ENCODE results near the gene ASS1. TPM values are rescaled to one million over a fixed set of nuclear protein-coding genes. Genes with fewer than 3 reads are reported as not detected.

Gene ASS1
- total RNA-seq, 1 experiment from 2014 or later: 118 TPM

DNA sequence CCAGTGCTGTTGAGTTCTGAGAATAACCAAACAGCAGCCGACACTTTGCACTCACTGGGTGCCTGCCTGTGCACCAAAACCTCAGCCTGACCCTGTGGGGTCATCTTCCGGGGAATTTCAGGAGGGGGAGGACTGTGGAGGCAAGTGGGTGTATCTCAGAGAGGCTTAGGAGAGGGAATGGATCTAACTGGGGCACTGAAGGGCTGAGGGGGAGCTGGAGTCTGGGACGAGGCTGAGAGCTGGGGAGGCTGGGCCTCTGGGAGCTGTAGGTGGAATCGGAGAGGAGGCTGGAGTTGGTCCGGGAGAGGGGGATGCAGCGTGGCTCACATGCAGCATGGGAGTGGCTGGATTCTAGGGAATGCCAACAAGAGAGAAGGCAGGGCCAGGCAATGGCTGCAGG is 14.9 kb upstream of the ASS1 start:
- Mint-ChIP-seq H3K9me3 (ENCODE audit: unreplicated experiment) (no peaks in the 10 kb centered on the region), H3K27me3 (ENCODE audit: insufficient read depth, unreplicated experiment) (no peaks in the 10 kb centered on the region), H3K4me1 (ENCODE audit: low read depth, unreplicated experiment) (peaks cover 14% of the 10 kb centered on the region), H3K27ac (ENCODE audit: unreplicated experiment) (no peak overlapping the region), H3K4me3 (ENCODE audit: unreplicated experiment) (no peak overlapping the region), H3K36me3 (ENCODE audit: insufficient read depth, unreplicated experiment) (no peaks in the 10 kb centered on the region)
- H3K36me3 ChIP-seq (ENCODE audit: control insufficient read depth, insufficient read depth, low read length): no peaks in the 10 kb centered on the region
- peak in 1 of 2 experiments; percentile 34 for DNase-seq
- TF ChIP-seq, protein P1, sequence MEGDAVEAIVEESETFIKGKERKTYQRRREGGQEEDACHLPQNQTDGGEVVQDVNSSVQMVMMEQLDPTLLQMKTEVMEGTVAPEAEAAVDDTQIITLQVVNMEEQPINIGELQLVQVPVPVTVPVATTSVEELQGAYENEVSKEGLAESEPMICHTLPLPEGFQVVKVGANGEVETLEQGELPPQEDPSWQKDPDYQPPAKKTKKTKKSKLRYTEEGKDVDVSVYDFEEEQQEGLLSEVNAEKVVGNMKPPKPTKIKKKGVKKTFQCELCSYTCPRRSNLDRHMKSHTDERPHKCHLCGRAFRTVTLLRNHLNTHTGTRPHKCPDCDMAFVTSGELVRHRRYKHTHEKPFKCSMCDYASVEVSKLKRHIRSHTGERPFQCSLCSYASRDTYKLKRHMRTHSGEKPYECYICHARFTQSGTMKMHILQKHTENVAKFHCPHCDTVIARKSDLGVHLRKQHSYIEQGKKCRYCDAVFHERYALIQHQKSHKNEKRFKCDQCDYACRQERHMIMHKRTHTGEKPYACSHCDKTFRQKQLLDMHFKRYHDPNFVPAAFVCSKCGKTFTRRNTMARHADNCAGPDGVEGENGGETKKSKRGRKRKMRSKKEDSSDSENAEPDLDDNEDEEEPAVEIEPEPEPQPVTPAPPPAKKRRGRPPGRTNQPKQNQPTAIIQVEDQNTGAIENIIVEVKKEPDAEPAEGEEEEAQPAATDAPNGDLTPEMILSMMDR (IDR thresholded peaks at IDR 0.05; ENCODE audit: insufficient read depth in 1 of 2, low read depth in 1 of 2, low read length in 1 of 2, severe bottlenecking in 1 of 2, unreplicated experiment in 1 of 2): no peak
- ChIA-PET POLR2A (no interaction called here), CTCF (no interaction called here)
- H3K9me3 ChIP-seq: peaks cover 8% of the 10 kb centered on the region; the same call in 1 of the 2 replicates
- intact Hi-C loops (cut with micrococcal nuclease; ENCODE audit: unreplicated experiment): no loop called here
- no peak overlapping the region for H3K4me3 ChIP-seq (ENCODE audit: low read depth, low read length)
- BruUV-seq (replicated peaks): no TSS peak
- H3K4me1 ChIP-seq: peaks cover 38% of the 10 kb centered on the region
- no peaks in the 10 kb centered on the region for H3K27me3 ChIP-seq (replicated peaks; ENCODE audit: control insufficient read depth, insufficient read depth, low read length)

DNA sequence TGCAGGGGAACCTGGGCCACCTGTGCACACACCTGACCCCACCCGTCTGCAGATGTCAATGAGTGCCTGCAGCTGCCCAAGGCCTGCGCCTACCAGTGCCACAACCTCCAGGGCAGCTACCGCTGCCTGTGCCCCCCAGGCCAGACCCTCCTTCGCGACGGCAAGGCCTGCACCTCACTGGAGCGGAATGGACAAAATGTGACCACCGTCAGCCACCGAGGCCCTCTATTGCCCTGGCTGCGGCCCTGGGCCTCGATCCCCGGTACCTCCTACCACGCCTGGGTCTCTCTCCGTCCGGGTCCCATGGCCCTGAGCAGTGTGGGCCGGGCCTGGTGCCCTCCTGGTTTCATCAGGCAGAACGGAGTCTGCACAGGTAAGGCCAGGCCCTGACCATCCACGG is 14.5 kb upstream of the ASS1 start:
- CTCF ChIA-PET: no interaction called here
- Mint-ChIP-seq H3K9me3 (ENCODE audit: unreplicated experiment) (no peaks in the 10 kb centered on the region), H3K36me3 (ENCODE audit: insufficient read depth, unreplicated experiment) (no peaks in the 10 kb centered on the region), H3K27ac (ENCODE audit: unreplicated experiment) (no peak overlapping the region), H3K4me1 (ENCODE audit: low read depth, unreplicated experiment) (peaks cover 14% of the 10 kb centered on the region), H3K27me3 (ENCODE audit: insufficient read depth, unreplicated experiment) (no peaks in the 10 kb centered on the region), H3K4me3 (ENCODE audit: unreplicated experiment) (no peak overlapping the region)
- TF ChIP-seq, protein P1 (IDR thresholded peaks at IDR 0.05; ENCODE audit: insufficient read depth in 1 of 2, low read depth in 1 of 2, low read length in 1 of 2, severe bottlenecking in 1 of 2, unreplicated experiment in 1 of 2): no peak
- intact Hi-C loops (cut with micrococcal nuclease; ENCODE audit: unreplicated experiment): no loop called here
- H3K9me3 ChIP-seq: peaks cover 8% of the 10 kb centered on the region; the same call in 1 of the 2 replicates
- H3K4me3 ChIP-seq (ENCODE audit: low read depth, low read length): no peak overlapping the region
- POLR2A ChIA-PET: no interaction called here
- no peaks in the 10 kb centered on the region for H3K27me3 ChIP-seq (replicated peaks; ENCODE audit: control insufficient read depth, insufficient read depth, low read length)
- no TSS peak for BruUV-seq (replicated peaks)
- DNase-seq: no peak
- H3K36me3 ChIP-seq (ENCODE audit: control insufficient read depth, insufficient read depth, low read length): no peaks in the 10 kb centered on the region
- H3K4me1 ChIP-seq: peaks cover 34% of the 10 kb centered on the region

DNA sequence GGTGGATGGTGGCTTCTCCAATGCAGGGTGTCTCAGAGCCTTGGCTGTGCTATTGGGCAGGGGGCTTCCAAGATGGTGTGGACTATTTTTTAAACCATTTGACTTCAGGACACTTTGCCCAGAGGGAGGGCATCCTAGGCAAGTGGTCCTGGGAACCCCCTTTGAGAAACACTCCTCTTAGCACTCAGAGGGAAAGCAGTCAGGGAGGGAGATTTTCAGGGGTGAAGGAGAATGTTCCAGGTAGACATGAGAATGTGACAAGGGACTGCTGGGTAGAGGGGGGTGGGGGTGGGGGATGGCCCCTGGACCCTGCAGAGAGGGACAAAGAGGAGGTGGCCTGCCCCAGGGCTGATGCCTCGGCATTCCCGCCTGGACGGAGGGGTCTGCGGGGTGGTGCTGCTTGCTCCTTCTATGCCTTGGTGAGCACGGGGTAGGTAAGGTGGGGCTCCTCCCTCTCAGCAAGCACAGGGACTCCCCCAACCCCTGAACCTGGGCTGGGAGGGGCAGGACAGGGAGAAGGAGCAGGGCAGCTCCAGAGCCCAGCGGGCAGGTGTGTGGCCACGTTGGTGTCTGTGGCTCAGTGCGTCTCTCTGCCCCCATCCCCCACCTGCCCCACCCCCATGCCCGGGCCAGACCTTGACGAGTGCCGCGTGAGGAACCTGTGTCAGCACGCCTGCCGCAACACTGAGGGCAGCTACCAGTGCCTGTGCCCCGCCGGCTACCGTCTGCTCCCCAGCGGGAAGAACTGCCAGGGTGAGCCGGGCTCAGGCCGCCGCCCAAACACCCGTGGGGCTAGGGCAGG is 13.8 kb upstream of the ASS1 start:
- Mint-ChIP-seq H3K27ac (ENCODE audit: unreplicated experiment) (no peak overlapping the region), H3K4me1 (ENCODE audit: low read depth, unreplicated experiment) (peaks cover 10% of the 10 kb centered on the region), H3K4me3 (ENCODE audit: unreplicated experiment) (no peak overlapping the region), H3K27me3 (ENCODE audit: insufficient read depth, unreplicated experiment) (no peaks in the 10 kb centered on the region), H3K36me3 (ENCODE audit: insufficient read depth, unreplicated experiment) (no peaks in the 10 kb centered on the region), H3K9me3 (ENCODE audit: unreplicated experiment) (no peaks in the 10 kb centered on the region)
- no peak for DNase-seq
- H3K9me3 ChIP-seq: peaks cover 8% of the 10 kb centered on the region; the same call in 1 of the 2 replicates
- TF ChIP-seq, protein P1 (IDR thresholded peaks at IDR 0.05; ENCODE audit: insufficient read depth in 1 of 2, low read depth in 1 of 2, low read length in 1 of 2, severe bottlenecking in 1 of 2, unreplicated experiment in 1 of 2): no peak
- H3K4me1 ChIP-seq: peaks cover 27% of the 10 kb centered on the region
- POLR2A ChIA-PET: no interaction called here
- no peak overlapping the region for H3K4me3 ChIP-seq (ENCODE audit: low read depth, low read length)
- no TSS peak for BruUV-seq (replicated peaks)
- CTCF ChIA-PET: no interaction called here
- no peaks in the 10 kb centered on the region for H3K27me3 ChIP-seq (replicated peaks; ENCODE audit: control insufficient read depth, insufficient read depth, low read length)
- intact Hi-C loops (cut with micrococcal nuclease; ENCODE audit: unreplicated experiment): no loop called here
- H3K36me3 ChIP-seq (ENCODE audit: control insufficient read depth, insufficient read depth, low read length): no peaks in the 10 kb centered on the region

Measured in Caco-2 (cell line).